HepG2 (cell line): ENCODE measurements around the gene RAB5B. TPM values are rescaled to one million over a fixed set of nuclear protein-coding genes. Genes with fewer than 3 reads are reported as not detected.
A peak's percentile ranks its signal among the peaks of the same experiment; 100 is the strongest.

Experiments
- ATAC-seq: fragments of 200-7000 bp; cut with Tn5 transposase; 3 replicates; pipeline ENCODE4 v1.9.1; 2020; ENCODE audit warnings: mild to moderate bottlenecking, moderate library complexity
- BruUV-seq: library from RNA; stranded (reverse); fragments of 400-500 nt; replicated peaks from 2 replicates; lab custom pipeline; 2021; lab: Mats Ljungman, UMichigan
- CTCF ChIA-PET: fragments of 300-600 bp; formaldehyde crosslinking; extraction: SDS; loops from one replicate; lab custom pipeline; 2021; ENCODE audit warnings: low total read pairs, inconsistent platforms, low intra/inter-chr PET ratio; lab: Yijun Ruan, JAX
- POLR2A ChIA-PET: fragments of 350-600 bp; sonication (Branson Sonifier 250); formaldehyde crosslinking; loops from one replicate; lab custom pipeline; 2020; ENCODE audit warnings: antibody characterized with exemption, inconsistent platforms; lab: Yijun Ruan, JAX
- DNase-seq: peaks from one replicate; pipeline ENCODE4 v3.0.0-alpha.2; 2015; ENCODE audit warnings: low spot score
- FAIRE-seq: peaks from 3 replicates; lab custom pipeline; 2011; peaks lifted over from hg19 to GRCh38; lab: Jason Lieb, UNC
- H2AFZ ChIP-seq: one replicate; pipeline ENCODE4 v1.6.1; 2011; ENCODE audit warnings: low read length, inconsistent platforms
- H3K27ac ChIP-seq: fragments of 300-600 bp; 3 replicates; pipeline ENCODE4 v1.8.0; 2011; ENCODE audit warnings: mixed run types, mild to moderate bottlenecking, mixed read lengths, low read length, inconsistent platforms; ENCODE audit not compliant: insufficient read depth; ENCODE audit errors: extremely low read length
- H3K27me3 ChIP-seq, 2 experiments: fragments of 200-600 bp in 1 of 2; 2 replicates in 1 of 2; 3 replicates in 1 of 2; pipeline versions ENCODE4 v1.6.0 to v1.8.0; 2011; ENCODE audit warnings: low read length in 2 of 2, mild to moderate bottlenecking in 2 of 2, moderate library complexity in 2 of 2, inconsistent platforms in 1 of 2; ENCODE audit not compliant: insufficient read depth in 2 of 2, control insufficient read depth in 1 of 2
- H3K36me3 ChIP-seq, 2 experiments: fragments of 200-600 bp in 1 of 2; replicated peaks in 1 of 2; 2 replicates in 1 of 2; 3 replicates in 1 of 2; pipeline versions ENCODE4 v1.5.1 to v1.8.0; 2011; ENCODE audit warnings: low read length in 2 of 2, inconsistent platforms in 1 of 2; ENCODE audit not compliant: insufficient read depth in 2 of 2, control insufficient read depth in 1 of 2
- H3K4me1 ChIP-seq: 2 replicates; pipeline ENCODE4 v1.5.1; 2012; ENCODE audit warnings: low read length, inconsistent platforms; ENCODE audit not compliant: insufficient read depth
- H3K4me2 ChIP-seq: 2 replicates; pipeline ENCODE4 v1.6.0; 2011; ENCODE audit warnings: low read depth, low read length, inconsistent platforms
- H3K4me3 ChIP-seq, 3 experiments: fragments of 200-600 bp in 1 of 3; sonication (generic), shearing (Covaris generic) in 1 of 3; replicated peaks in 1 of 3; 2 replicates each; pipeline ENCODE4 v1.5.1; 2011 to 2016; ENCODE audit warnings: low read length in 3 of 3, inconsistent platforms in 2 of 3, low read depth in 2 of 3, mild to moderate bottlenecking in 2 of 3, control low read depth in 1 of 3, mixed read lengths in 1 of 3; ENCODE audit not compliant: insufficient read depth in 1 of 3
- H3K79me2 ChIP-seq: one replicate; pipeline ENCODE4 v1.6.1; 2011; ENCODE audit warnings: low read length, inconsistent platforms; ENCODE audit not compliant: insufficient read depth
- H3K9ac ChIP-seq: 2 replicates; pipeline ENCODE4 v1.6.0; 2011; ENCODE audit warnings: mild to moderate bottlenecking, low read depth, low read length, inconsistent platforms; ENCODE audit not compliant: insufficient read depth
- H3K9me3 ChIP-seq: 2 replicates; pipeline ENCODE4 v1.5.1; 2012; ENCODE audit warnings: mild to moderate bottlenecking, low read length
- H4K20me1 ChIP-seq: 2 replicates; pipeline ENCODE4 v1.6.0; 2011; ENCODE audit warnings: inconsistent platforms, mild to moderate bottlenecking, low read length, moderate library complexity; ENCODE audit not compliant: insufficient read depth
- ARID2 ChIP-seq: sonication (generic); formaldehyde crosslinking; IDR thresholded peaks from 2 replicates; pipeline ENCODE4 v1.8.1; 2022; ENCODE audit warnings: mild to moderate bottlenecking, missing genetic modification reagents, borderline replicate concordance
- ATRX ChIP-seq: sonication (generic); formaldehyde crosslinking; IDR thresholded peaks from 2 replicates; pipeline ENCODE4 v1.4.0; 2020; ENCODE audit warnings: missing genetic modification reagents, borderline replicate concordance
- CHD4 ChIP-seq: fragments of 200-600 bp; sonication (generic); IDR thresholded peaks from 2 replicates; pipeline ENCODE4 v1.7.0; 2017; ENCODE audit warnings: mild to moderate bottlenecking, low read length, borderline replicate concordance
- NCOA2 ChIP-seq: sonication (generic); formaldehyde crosslinking; IDR thresholded peaks from 2 replicates; pipeline ENCODE4 v1.8.0; 2022; ENCODE audit warnings: inconsistent platforms
- POGZ ChIP-seq: sonication (generic); formaldehyde crosslinking; IDR thresholded peaks from 2 replicates; pipeline ENCODE4 v1.4.0; 2020; ENCODE audit warnings: mild to moderate bottlenecking, missing genetic modification reagents
- POLR2AphosphoS5 ChIP-seq: IDR thresholded peaks from 2 replicates; pipeline ENCODE4 v1.6.1; 2012; ENCODE audit warnings: low read depth, low read length
- RORA ChIP-seq: sonication (generic); formaldehyde crosslinking; IDR thresholded peaks from 2 replicates; pipeline ENCODE4 v1.5.0; 2020; ENCODE audit warnings: mild to moderate bottlenecking, missing genetic modification reagents, moderate library complexity
- SIN3A ChIP-seq: IDR thresholded peaks from 2 replicates; pipeline ENCODE4 v1.6.1; 2011; ENCODE audit warnings: low read depth, mild to moderate bottlenecking, control low read depth, low read length, borderline replicate concordance
- SRSF1 ChIP-seq: fragments of 200-400 bp; formaldehyde crosslinking; optimal IDR thresholded peaks from 2 replicates; pipeline ENCODE3; 2017; ENCODE audit warnings: mild to moderate bottlenecking, low read depth, low read length, moderate library complexity
- TOE1 ChIP-seq: sonication (generic); formaldehyde crosslinking; IDR thresholded peaks from 2 replicates; pipeline ENCODE4 v1.4.0; 2020; ENCODE audit warnings: mild to moderate bottlenecking, missing genetic modification reagents
- ZNF317 ChIP-seq: sonication (generic); formaldehyde crosslinking; IDR thresholded peaks from 2 replicates; pipeline ENCODE4 v1.5.0; 2020; ENCODE audit warnings: mild to moderate bottlenecking, missing genetic modification reagents
- WGBS: methylation state at CpG from one replicate; pipeline ENCODE4 v1.1.6; 2017; ENCODE audit warnings: low lambda C conversion rate; 5-methylcytosine and 5-hydroxymethylcytosine counted together
- in situ Hi-C: cut with HindIII; loops from 2 replicates; pipeline ENCODE4 v1.10.0; 2017; ENCODE audit warnings: low pct_unique_long_range_greater_than_20kb; ENCODE audit not compliant: extremely low pct_ligation_motif_present
- intact Hi-C: fragments of 100-400 bp; cut with micrococcal nuclease; formaldehyde crosslinking; loops from one replicate; pipeline ENCODE4 v1.10.0; 2022; ENCODE audit not compliant: unreplicated experiment
- polyA plus RNA-seq, 8 experiments: library from polyadenylated mRNA; depleted of rRNA in 3 of 8; stranded (reverse) in 7 of 8; unstranded in 1 of 8; fragments of >200 nt; fragmentation: Illumina TruSeq in 4 of 8; extraction: Trizol in 4 of 8; gene quantifications; 2 replicates each; pipeline versions ENCODE4 v1.2.1 to v1.2.3, GENCODE V29; 2011 to 2016; ENCODE audit warnings: low read depth in 4 of 8, missing spikeins in 1 of 8, mixed read lengths in 1 of 8; ENCODE audit not compliant: insufficient read depth in 1 of 8
- total RNA-seq, 5 experiments: library from RNA; depleted of rRNA; stranded (reverse); fragments of >200 nt; fragmentation: Illumina TruSeq; extraction: Trizol; gene quantifications; 2 replicates each; pipeline ENCODE4 v1.2.3, GENCODE V29; 2016; ENCODE audit warnings: low read depth in 1 of 5
- TF ChIP-seq, protein P1 (sequence below): sonication (generic); formaldehyde crosslinking; IDR thresholded peaks from 2 replicates; pipeline ENCODE4 v1.4.0; 2020; ENCODE audit warnings: missing genetic modification reagents
- TF ChIP-seq, protein P2 (sequence below): sonication (generic); formaldehyde crosslinking; IDR thresholded peaks from 2 replicates; pipeline ENCODE4 v1.9.0; 2021; ENCODE audit warnings: mild to moderate bottlenecking, missing genetic modification reagents
- TF ChIP-seq, protein P3 (sequence below): sonication (generic); formaldehyde crosslinking; IDR thresholded peaks from 2 replicates; pipeline ENCODE4 v1.8.0; 2022; ENCODE audit warnings: mild to moderate bottlenecking, missing genetic modification reagents, moderate library complexity
- TF ChIP-seq, protein P4 (sequence below): sonication (generic); formaldehyde crosslinking; IDR thresholded peaks from 2 replicates; pipeline ENCODE4 v1.8.0; 2022; ENCODE audit warnings: missing genetic modification reagents, low read depth, mild to moderate bottlenecking, borderline replicate concordance

The RAB5B gene
- total and polyA plus RNA-seq, 2 of the 13 experiments (the other 11 are each of a cell fraction or from before 2014, with no cell fraction given): 26.0 to 68.3 TPM

DNA sequence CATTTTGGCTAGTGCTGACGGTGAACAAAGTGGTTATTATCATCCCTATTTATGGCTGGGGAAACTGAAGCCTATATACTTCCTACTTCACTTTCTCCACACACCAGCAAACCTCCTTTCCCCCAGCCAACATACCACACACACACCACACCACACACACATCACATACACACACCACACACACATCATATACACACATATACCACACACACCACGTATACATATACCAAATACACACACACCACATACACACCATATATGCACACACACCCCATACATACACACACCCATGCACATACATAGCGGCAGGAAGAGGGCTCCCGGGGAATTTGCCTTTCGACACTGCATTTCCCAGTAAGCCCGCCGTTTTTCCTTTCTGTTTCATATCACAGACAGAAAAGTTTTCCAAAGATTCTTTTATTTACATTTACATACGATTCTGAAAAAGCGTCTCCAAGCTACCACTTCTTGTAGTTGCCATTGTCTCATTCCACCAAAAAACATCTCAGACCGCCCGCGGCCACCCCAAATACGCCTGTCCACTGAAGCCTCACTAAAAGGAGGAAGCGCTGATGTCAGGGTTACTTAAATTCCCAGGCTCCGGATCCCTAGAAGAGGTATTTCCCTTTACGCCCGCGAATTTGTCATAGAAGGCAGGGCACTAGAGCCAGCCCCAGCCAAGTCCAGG lies 823 bp upstream of the RAB5B start:
- whole genome bisulfite sequencing: 8% methylated on average over 18 of the region's 18 CpGs
- peak overlapping the region; percentile 63 to 88 (median 75) for H3K4me3 ChIP-seq
- BruUV-seq: TSS peak; percentile 98
- H4K20me1 ChIP-seq: no peaks in the 10 kb centered on the region
- peak; percentile 56 for FAIRE-seq
- H3K79me2 ChIP-seq: peaks cover 32% of the 10 kb centered on the region
- peak overlapping the region; percentile 86 for H3K4me2 ChIP-seq
- H3K36me3 ChIP-seq: peaks cover 2 to 23% of the 10 kb centered on the region in 2 experiments
- intact Hi-C loops: no loop called here
- peak overlapping the region; percentile 79 for H3K9ac ChIP-seq
- DNase-seq: no peak
- no peaks in the 10 kb centered on the region for H3K27me3 ChIP-seq
- POLR2A ChIA-PET: interaction anchor here (0.6 to 3.2 kb wide), 33 partner anchors 11 to 387 kb away, joined by 3 to 60 read pairs (median 8); partner anchors contain the start of genes BLOC1S1, CD63, DNAJC14 and ERBB3
- ATAC-seq: no peak
- in situ Hi-C loops: loop anchor here (10.0 kb wide), 1 partner anchor 62 kb away; no protein-coding TSS in a partner anchor
- H3K27ac ChIP-seq: peak overlapping the region; percentile 79
- no peak overlapping the region for H2AFZ ChIP-seq
- H3K4me1 ChIP-seq: peaks cover 51% of the 10 kb centered on the region
- no peaks in the 10 kb centered on the region for H3K9me3 ChIP-seq
- CTCF ChIA-PET: interaction anchor here (1.5 kb wide), 1 partner anchor 17 kb away, joined by 4 read pairs; no protein-coding TSS in a partner anchor
- TF ChIP-seq ARID2 (CRISPR knock-in tag): peak; percentile 87; the same call in 1 of the 2 replicates
- no peak for TF ChIP-seq ZNF317 (CRISPR knock-in tag)
- TF ChIP-seq, protein P1, sequence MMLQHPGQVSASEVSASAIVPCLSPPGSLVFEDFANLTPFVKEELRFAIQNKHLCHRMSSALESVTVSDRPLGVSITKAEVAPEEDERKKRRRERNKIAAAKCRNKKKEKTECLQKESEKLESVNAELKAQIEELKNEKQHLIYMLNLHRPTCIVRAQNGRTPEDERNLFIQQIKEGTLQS (CRISPR knock-in tag): no peak
- TF ChIP-seq ATRX (CRISPR knock-in tag): no peak
- TF ChIP-seq POGZ (CRISPR knock-in tag): no peak
- TF ChIP-seq, protein P2, sequence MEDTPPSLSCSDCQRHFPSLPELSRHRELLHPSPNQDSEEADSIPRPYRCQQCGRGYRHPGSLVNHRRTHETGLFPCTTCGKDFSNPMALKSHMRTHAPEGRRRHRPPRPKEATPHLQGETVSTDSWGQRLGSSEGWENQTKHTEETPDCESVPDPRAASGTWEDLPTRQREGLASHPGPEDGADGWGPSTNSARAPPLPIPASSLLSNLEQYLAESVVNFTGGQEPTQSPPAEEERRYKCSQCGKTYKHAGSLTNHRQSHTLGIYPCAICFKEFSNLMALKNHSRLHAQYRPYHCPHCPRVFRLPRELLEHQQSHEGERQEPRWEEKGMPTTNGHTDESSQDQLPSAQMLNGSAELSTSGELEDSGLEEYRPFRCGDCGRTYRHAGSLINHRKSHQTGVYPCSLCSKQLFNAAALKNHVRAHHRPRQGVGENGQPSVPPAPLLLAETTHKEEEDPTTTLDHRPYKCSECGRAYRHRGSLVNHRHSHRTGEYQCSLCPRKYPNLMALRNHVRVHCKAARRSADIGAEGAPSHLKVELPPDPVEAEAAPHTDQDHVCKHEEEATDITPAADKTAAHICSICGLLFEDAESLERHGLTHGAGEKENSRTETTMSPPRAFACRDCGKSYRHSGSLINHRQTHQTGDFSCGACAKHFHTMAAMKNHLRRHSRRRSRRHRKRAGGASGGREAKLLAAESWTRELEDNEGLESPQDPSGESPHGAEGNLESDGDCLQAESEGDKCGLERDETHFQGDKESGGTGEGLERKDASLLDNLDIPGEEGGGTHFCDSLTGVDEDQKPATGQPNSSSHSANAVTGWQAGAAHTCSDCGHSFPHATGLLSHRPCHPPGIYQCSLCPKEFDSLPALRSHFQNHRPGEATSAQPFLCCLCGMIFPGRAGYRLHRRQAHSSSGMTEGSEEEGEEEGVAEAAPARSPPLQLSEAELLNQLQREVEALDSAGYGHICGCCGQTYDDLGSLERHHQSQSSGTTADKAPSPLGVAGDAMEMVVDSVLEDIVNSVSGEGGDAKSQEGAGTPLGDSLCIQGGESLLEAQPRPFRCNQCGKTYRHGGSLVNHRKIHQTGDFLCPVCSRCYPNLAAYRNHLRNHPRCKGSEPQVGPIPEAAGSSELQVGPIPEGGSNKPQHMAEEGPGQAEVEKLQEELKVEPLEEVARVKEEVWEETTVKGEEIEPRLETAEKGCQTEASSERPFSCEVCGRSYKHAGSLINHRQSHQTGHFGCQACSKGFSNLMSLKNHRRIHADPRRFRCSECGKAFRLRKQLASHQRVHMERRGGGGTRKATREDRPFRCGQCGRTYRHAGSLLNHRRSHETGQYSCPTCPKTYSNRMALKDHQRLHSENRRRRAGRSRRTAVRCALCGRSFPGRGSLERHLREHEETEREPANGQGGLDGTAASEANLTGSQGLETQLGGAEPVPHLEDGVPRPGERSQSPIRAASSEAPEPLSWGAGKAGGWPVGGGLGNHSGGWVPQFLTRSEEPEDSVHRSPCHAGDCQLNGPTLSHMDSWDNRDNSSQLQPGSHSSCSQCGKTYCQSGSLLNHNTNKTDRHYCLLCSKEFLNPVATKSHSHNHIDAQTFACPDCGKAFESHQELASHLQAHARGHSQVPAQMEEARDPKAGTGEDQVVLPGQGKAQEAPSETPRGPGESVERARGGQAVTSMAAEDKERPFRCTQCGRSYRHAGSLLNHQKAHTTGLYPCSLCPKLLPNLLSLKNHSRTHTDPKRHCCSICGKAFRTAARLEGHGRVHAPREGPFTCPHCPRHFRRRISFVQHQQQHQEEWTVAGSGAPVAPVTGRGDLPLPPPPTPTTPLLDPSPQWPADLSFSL (CRISPR knock-in tag): peak; percentile 82
- TF ChIP-seq SIN3A: peak; percentile 65; the same call in 1 of the 2 replicates
- TF ChIP-seq SRSF1: peak; percentile 3
- 0 out of 2 replicates have a peak, but pooled peaks have one; percentile 1 for TF ChIP-seq NCOA2
- TF ChIP-seq, protein P3, sequence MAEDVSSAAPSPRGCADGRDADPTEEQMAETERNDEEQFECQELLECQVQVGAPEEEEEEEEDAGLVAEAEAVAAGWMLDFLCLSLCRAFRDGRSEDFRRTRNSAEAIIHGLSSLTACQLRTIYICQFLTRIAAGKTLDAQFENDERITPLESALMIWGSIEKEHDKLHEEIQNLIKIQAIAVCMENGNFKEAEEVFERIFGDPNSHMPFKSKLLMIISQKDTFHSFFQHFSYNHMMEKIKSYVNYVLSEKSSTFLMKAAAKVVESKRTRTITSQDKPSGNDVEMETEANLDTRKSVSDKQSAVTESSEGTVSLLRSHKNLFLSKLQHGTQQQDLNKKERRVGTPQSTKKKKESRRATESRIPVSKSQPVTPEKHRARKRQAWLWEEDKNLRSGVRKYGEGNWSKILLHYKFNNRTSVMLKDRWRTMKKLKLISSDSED (CRISPR knock-in tag): no peak
- 0 out of 2 replicates have a peak, but pooled peaks have one; percentile 13 for TF ChIP-seq TOE1 (CRISPR knock-in tag)
- TF ChIP-seq, protein P4, sequence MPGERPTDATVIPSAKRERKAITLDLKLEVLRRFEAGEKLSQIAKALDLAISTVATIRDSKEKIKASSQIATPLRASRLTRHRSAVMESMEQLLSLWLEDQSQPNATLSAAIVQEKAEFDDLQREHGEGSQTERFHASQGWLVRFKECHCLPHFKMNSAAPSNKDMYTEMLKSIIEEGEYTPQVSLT (CRISPR knock-in tag): no peak
- peak; percentile 60; the same call in 1 of the 2 replicates for TF ChIP-seq POLR2AphosphoS5
- TF ChIP-seq RORA (CRISPR knock-in tag): no peak
- TF ChIP-seq CHD4: peak; percentile 46; the same call in 1 of the 2 replicates
